Adipocyte (in vitro differentiated cells): Measurements from ENCODE around the gene DAP.

Experiments
- DNase-seq: peaks from one replicate; pipeline ENCODE4 v3.0.0-alpha.2; 2015; ENCODE audit warnings: low read depth
- H3K27me3 ChIP-seq: replicated peaks from 2 replicates; pipeline ENCODE4 v1.7.0; 2013; ENCODE audit warnings: mild to moderate bottlenecking, low read length, moderate library complexity; ENCODE audit not compliant: control insufficient read depth, insufficient read depth
- H3K36me3 ChIP-seq: 2 replicates; pipeline ENCODE4 v1.7.0; 2013; ENCODE audit warnings: low read length, mild to moderate bottlenecking, moderate library complexity; ENCODE audit not compliant: control insufficient read depth, insufficient read depth, severe bottlenecking
- H3K4me1 ChIP-seq: 2 replicates; pipeline ENCODE4 v1.7.0; 2013; ENCODE audit warnings: mild to moderate bottlenecking, low read length, moderate library complexity; ENCODE audit not compliant: control insufficient read depth, insufficient read depth
- H3K4me3 ChIP-seq: 2 replicates; pipeline ENCODE4 v1.7.0; 2013; ENCODE audit warnings: mild to moderate bottlenecking, low read length, moderate library complexity
- H3K9ac ChIP-seq: 2 replicates; pipeline ENCODE4 v1.7.0; 2013; ENCODE audit warnings: mild to moderate bottlenecking, low read length, moderate library complexity
- H3K9me3 ChIP-seq: 2 replicates; pipeline ENCODE4 v1.7.0; 2013; ENCODE audit warnings: mild to moderate bottlenecking, low read length, moderate library complexity; ENCODE audit not compliant: control insufficient read depth

The DAP gene

GRCh38 chr5:10759111-10759510, 1.9 kb downstream of the DAP start:
- Histone ChIP-seq H3K4me1 (peaks cover 25% of the 10 kb centered on the region), H3K9ac (no peak overlapping the region), H3K36me3 (no peaks in the 10 kb centered on the region), H3K27me3 (no peaks in the 10 kb centered on the region), H3K9me3 (no peaks in the 10 kb centered on the region), H3K4me3 (no peak overlapping the region)
- DNase-seq: no peak

GRCh38 chr5:10757922-10758555, 3.0 kb downstream of the DAP start:
- no peak overlapping the region for H3K9ac ChIP-seq
- H3K4me3 ChIP-seq: no peak overlapping the region
- no peak for DNase-seq
- peaks cover 25% of the 10 kb centered on the region for H3K4me1 ChIP-seq
- H3K27me3 ChIP-seq: no peaks in the 10 kb centered on the region
- peaks cover under 1% of the 10 kb centered on the region for H3K36me3 ChIP-seq
- no peaks in the 10 kb centered on the region for H3K9me3 ChIP-seq

GRCh38 chr5:10757043-10757442, 4.0 kb downstream of the DAP start:
- DNase-seq: no peak
- Histone ChIP-seq H3K9me3 (no peaks in the 10 kb centered on the region), H3K36me3 (peaks cover 6% of the 10 kb centered on the region), H3K4me1 (peaks cover 24% of the 10 kb centered on the region), H3K9ac (no peak overlapping the region), H3K27me3 (no peaks in the 10 kb centered on the region), H3K4me3 (no peak overlapping the region)

- H3K4me1 ChIP-seq: peaks cover 19% of the 10 kb centered on the region
- no peaks in the 10 kb centered on the region for H3K27me3 ChIP-seq
- DNase-seq: peak; percentile 69
- no peak overlapping the region for H3K4me3 ChIP-seq
- H3K36me3 ChIP-seq: peaks cover 6% of the 10 kb centered on the region
- H3K9ac ChIP-seq: no peak overlapping the region
- no peaks in the 10 kb centered on the region for H3K9me3 ChIP-seq
Measured at GRCh38 chr5:10756549-10756948, 4.5 kb downstream of the DAP start.

GRCh38 chr5:10753178-10753577, 7.9 kb downstream of the DAP start:
- Histone ChIP-seq H3K9me3 (no peaks in the 10 kb centered on the region), H3K9ac (no peak overlapping the region), H3K4me3 (no peak overlapping the region), H3K36me3 (peaks cover 6% of the 10 kb centered on the region), H3K4me1 (peaks cover 12% of the 10 kb centered on the region), H3K27me3 (no peaks in the 10 kb centered on the region)
- DNase-seq: no peak

GRCh38 chr5:10752451-10752850, 8.6 kb downstream of the DAP start:
- Histone ChIP-seq H3K4me1 (peaks cover 12% of the 10 kb centered on the region), H3K27me3 (no peaks in the 10 kb centered on the region), H3K36me3 (peaks cover 12% of the 10 kb centered on the region), H3K4me3 (no peak overlapping the region), H3K9me3 (no peaks in the 10 kb centered on the region), H3K9ac (no peak overlapping the region)
- DNase-seq: no peak

- H3K4me3 ChIP-seq: no peak overlapping the region
- peaks cover under 1% of the 10 kb centered on the region for H3K4me1 ChIP-seq
- no peaks in the 10 kb centered on the region for H3K27me3 ChIP-seq
- H3K36me3 ChIP-seq: peaks cover 20% of the 10 kb centered on the region
- H3K9ac ChIP-seq: no peak overlapping the region
- H3K9me3 ChIP-seq: no peaks in the 10 kb centered on the region
- no peak for DNase-seq
Measured at GRCh38 chr5:10750909-10751308, 10.1 kb downstream of the DAP start.

GRCh38 chr5:10747678-10748622, 13.1 kb downstream of the DAP start:
- H3K9me3 ChIP-seq: no peaks in the 10 kb centered on the region
- H3K36me3 ChIP-seq: peaks cover 40% of the 10 kb centered on the region
- no peaks in the 10 kb centered on the region for H3K4me1 ChIP-seq
- H3K27me3 ChIP-seq: no peaks in the 10 kb centered on the region
- H3K9ac ChIP-seq: no peak overlapping the region
- H3K4me3 ChIP-seq: no peak overlapping the region
- no peak for DNase-seq

GRCh38 chr5:10746711-10747110, 14.3 kb downstream of the DAP start:
- no peaks in the 10 kb centered on the region for H3K27me3 ChIP-seq
- no peak overlapping the region for H3K4me3 ChIP-seq
- H3K36me3 ChIP-seq: peaks cover 35% of the 10 kb centered on the region
- no peaks in the 10 kb centered on the region for H3K9me3 ChIP-seq
- no peaks in the 10 kb centered on the region for H3K4me1 ChIP-seq
- H3K9ac ChIP-seq: no peak overlapping the region
- DNase-seq: no peak

GRCh38 chr5:10745133-10745532, 15.9 kb downstream of the DAP start:
- Histone ChIP-seq H3K9me3 (peaks cover 8% of the 10 kb centered on the region), H3K36me3 (peaks cover 46% of the 10 kb centered on the region)

GRCh38 chr5:10744681-10745080, 16.4 kb downstream of the DAP start:
- no peaks in the 10 kb centered on the region for H3K4me1 ChIP-seq
- H3K9ac ChIP-seq: no peak overlapping the region
- no peak overlapping the region for H3K4me3 ChIP-seq
- peaks cover 12% of the 10 kb centered on the region for H3K9me3 ChIP-seq
- H3K36me3 ChIP-seq: peaks cover 50% of the 10 kb centered on the region
- no peaks in the 10 kb centered on the region for H3K27me3 ChIP-seq
- no peak for DNase-seq

More at GRCh38 chr5:10745133-10745532, 15.9 kb downstream of the DAP start:
- no peak overlapping the region for H3K4me3 ChIP-seq
- no peak for DNase-seq
- H3K4me1 ChIP-seq: no peaks in the 10 kb centered on the region
- no peaks in the 10 kb centered on the region for H3K27me3 ChIP-seq
- H3K9ac ChIP-seq: no peak overlapping the region
